ENCODE results near the gene PRR35. TPM values are rescaled to one million over a fixed set of nuclear protein-coding genes. Genes with fewer than 3 reads are reported as not detected.
A peak's percentile ranks its signal among the peaks of the same experiment; 100 is the strongest.

PRR35 gene
- total RNA-seq, 3 donors from 2014 or later, result 0.08 to 0.11 (median 0.10) TPM

- no peaks in the 10 kb centered on the region for H3K27me3 Mint-ChIP-seq (ENCODE audit: low read depth)
- no peak overlapping the region for H3K4me3 Mint-ChIP-seq
- peaks cover 16% of the 10 kb centered on the region for H3K4me1 Mint-ChIP-seq (ENCODE audit: low read depth)
- DNase-seq (no peak), ATAC-seq (no peak)
- H3K9me3 Mint-ChIP-seq, result no peaks in the 10 kb centered on the region
- H3K36me3 Mint-ChIP-seq (ENCODE audit: insufficient read depth), result no peaks in the 10 kb centered on the region
These were observed 14.0 kb downstream of the PRR35 start for GRCh38 chr16:574021-574760.

- no peak overlapping the region for H3K4me3 Mint-ChIP-seq
- no peak for ATAC-seq
- peaks cover 13% of the 10 kb centered on the region for H3K4me1 Mint-ChIP-seq (ENCODE audit: low read depth)
- DNase-seq, result no peak
- H3K36me3 Mint-ChIP-seq (ENCODE audit: insufficient read depth), result no peaks in the 10 kb centered on the region
- H3K9me3 Mint-ChIP-seq, result no peaks in the 10 kb centered on the region
- no peaks in the 10 kb centered on the region for H3K27me3 Mint-ChIP-seq (ENCODE audit: low read depth)
These were observed 15.4 kb downstream of the PRR35 start for GRCh38 chr16:575354-576196.

GRCh38 chr16:576197-576822, 16.1 kb downstream of the PRR35 start:
- ATAC-seq (no peak), DNase-seq (no peak)
- Mint-ChIP-seq H3K4me1 (ENCODE audit: low read depth) (peaks cover 9% of the 10 kb centered on the region), H3K9me3 (no peaks in the 10 kb centered on the region), H3K27me3 (ENCODE audit: low read depth) (no peaks in the 10 kb centered on the region), H3K4me3 (no peak overlapping the region), H3K36me3 (ENCODE audit: insufficient read depth) (no peaks in the 10 kb centered on the region)

GRCh38 chr16:576823-577201, 16.6 kb downstream of the PRR35 start:
- no peaks in the 10 kb centered on the region for H3K27me3 Mint-ChIP-seq (ENCODE audit: low read depth)
- H3K4me3 Mint-ChIP-seq, result no peak overlapping the region
- no peak for DNase-seq
- ATAC-seq, result no peak
- peaks cover 4% of the 10 kb centered on the region for H3K4me1 Mint-ChIP-seq (ENCODE audit: low read depth)
- no peaks in the 10 kb centered on the region for H3K9me3 Mint-ChIP-seq
- no peaks in the 10 kb centered on the region for H3K36me3 Mint-ChIP-seq (ENCODE audit: insufficient read depth)

- Mint-ChIP-seq H3K36me3 (ENCODE audit: insufficient read depth) (no peaks in the 10 kb centered on the region), H3K4me1 (ENCODE audit: low read depth) (no peaks in the 10 kb centered on the region), H3K4me3 (no peak overlapping the region), H3K9me3 (no peaks in the 10 kb centered on the region), H3K27me3 (ENCODE audit: low read depth) (no peaks in the 10 kb centered on the region)
- ATAC-seq (no peak), DNase-seq (no peak)
These were observed 17.6 kb downstream of the PRR35 start for GRCh38 chr16:577796-578195.

GRCh38 chr16:578232-578869, 18.2 kb downstream of the PRR35 start:
- ATAC-seq (no peak), DNase-seq (no peak)
- Mint-ChIP-seq H3K27me3 (ENCODE audit: low read depth) (no peaks in the 10 kb centered on the region), H3K4me1 (ENCODE audit: low read depth) (no peaks in the 10 kb centered on the region), H3K36me3 (ENCODE audit: insufficient read depth) (no peaks in the 10 kb centered on the region), H3K4me3 (no peak overlapping the region), H3K9me3 (no peaks in the 10 kb centered on the region)

- Mint-ChIP-seq H3K4me1 (ENCODE audit: low read depth) (no peaks in the 10 kb centered on the region), H3K27me3 (ENCODE audit: low read depth) (no peaks in the 10 kb centered on the region), H3K36me3 (ENCODE audit: insufficient read depth) (no peaks in the 10 kb centered on the region), H3K9me3 (no peaks in the 10 kb centered on the region), H3K4me3 (peak overlapping the region; percentile 29)
- ATAC-seq (peak; percentile 82 to 90), DNase-seq (peak; percentile 46)
These were observed 18.7 kb downstream of the PRR35 start for GRCh38 chr16:578870-579405.

GRCh38 chr16:580141-580945, 20.1 kb downstream of the PRR35 start:
- no peaks in the 10 kb centered on the region for H3K4me1 Mint-ChIP-seq (ENCODE audit: low read depth)
- ATAC-seq (no peak), DNase-seq (no peak)
- no peaks in the 10 kb centered on the region for H3K36me3 Mint-ChIP-seq (ENCODE audit: insufficient read depth)
- no peaks in the 10 kb centered on the region for H3K27me3 Mint-ChIP-seq (ENCODE audit: low read depth)
- no peaks in the 10 kb centered on the region for H3K9me3 Mint-ChIP-seq
- no peak overlapping the region for H3K4me3 Mint-ChIP-seq

GRCh38 chr16:580946-581498, 20.8 kb downstream of the PRR35 start:
- no peak for DNase-seq
- no peaks in the 10 kb centered on the region for H3K27me3 Mint-ChIP-seq (ENCODE audit: low read depth)
- no peaks in the 10 kb centered on the region for H3K9me3 Mint-ChIP-seq
- no peaks in the 10 kb centered on the region for H3K4me1 Mint-ChIP-seq (ENCODE audit: low read depth)
- no peak overlapping the region for H3K4me3 Mint-ChIP-seq
- no peaks in the 10 kb centered on the region for H3K36me3 Mint-ChIP-seq (ENCODE audit: insufficient read depth)
- no peak for ATAC-seq

- no peak for DNase-seq
These were observed 22.0 kb downstream of the PRR35 start for GRCh38 chr16:582218-582613.

GRCh38 chr16:582614-583331, 22.6 kb downstream of the PRR35 start:
- no peaks in the 10 kb centered on the region for H3K36me3 Mint-ChIP-seq (ENCODE audit: insufficient read depth)
- H3K9me3 Mint-ChIP-seq, result no peaks in the 10 kb centered on the region
- peaks cover 2% of the 10 kb centered on the region for H3K4me1 Mint-ChIP-seq (ENCODE audit: low read depth)
- ATAC-seq, result no peak
- H3K4me3 Mint-ChIP-seq, result no peak overlapping the region
- H3K27me3 Mint-ChIP-seq (ENCODE audit: low read depth), result no peaks in the 10 kb centered on the region
- DNase-seq, result no peak

More at GRCh38 chr16:582218-582613, 22.0 kb downstream of the PRR35 start:
- no peaks in the 10 kb centered on the region for H3K27me3 Mint-ChIP-seq (ENCODE audit: low read depth)
- H3K36me3 Mint-ChIP-seq (ENCODE audit: insufficient read depth), result no peaks in the 10 kb centered on the region
- no peaks in the 10 kb centered on the region for H3K4me1 Mint-ChIP-seq (ENCODE audit: low read depth)
- no peak overlapping the region for H3K4me3 Mint-ChIP-seq
- H3K9me3 Mint-ChIP-seq, result no peaks in the 10 kb centered on the region
- ATAC-seq, result no peak

GRCh38 chr16:583470-583814, 23.2 kb downstream of the PRR35 start:
- DNase-seq (no peak), ATAC-seq (no peak)
- no peaks in the 10 kb centered on the region for H3K36me3 Mint-ChIP-seq (ENCODE audit: insufficient read depth)
- H3K27me3 Mint-ChIP-seq (ENCODE audit: low read depth), result no peaks in the 10 kb centered on the region
- no peak overlapping the region for H3K4me3 Mint-ChIP-seq
- no peaks in the 10 kb centered on the region for H3K9me3 Mint-ChIP-seq
- H3K4me1 Mint-ChIP-seq (ENCODE audit: low read depth), result peaks cover 2% of the 10 kb centered on the region

Measured in activated T-cell treated with anti-CD3 and anti-CD28 coated beads, Interleukin-2, amount 50 U/mL, for 4 hours (primary cell).